CD4-positive, alpha-beta T cell treated with Interleukin-15 for 4 hours (primary cell): ENCODE measurements around the gene ELFN2.
"Not testable (repeated sequence)": the region's sequence is repeated elsewhere in the genome, so short reads cannot be mapped to it uniquely, and the experiment has no call there.

Experiments used
- DNase-seq: peaks from one replicate; pipeline ENCODE4 v3.0.0-alpha.2; 2020; ENCODE audit warnings: low spot score

The ELFN2 gene, protein sequence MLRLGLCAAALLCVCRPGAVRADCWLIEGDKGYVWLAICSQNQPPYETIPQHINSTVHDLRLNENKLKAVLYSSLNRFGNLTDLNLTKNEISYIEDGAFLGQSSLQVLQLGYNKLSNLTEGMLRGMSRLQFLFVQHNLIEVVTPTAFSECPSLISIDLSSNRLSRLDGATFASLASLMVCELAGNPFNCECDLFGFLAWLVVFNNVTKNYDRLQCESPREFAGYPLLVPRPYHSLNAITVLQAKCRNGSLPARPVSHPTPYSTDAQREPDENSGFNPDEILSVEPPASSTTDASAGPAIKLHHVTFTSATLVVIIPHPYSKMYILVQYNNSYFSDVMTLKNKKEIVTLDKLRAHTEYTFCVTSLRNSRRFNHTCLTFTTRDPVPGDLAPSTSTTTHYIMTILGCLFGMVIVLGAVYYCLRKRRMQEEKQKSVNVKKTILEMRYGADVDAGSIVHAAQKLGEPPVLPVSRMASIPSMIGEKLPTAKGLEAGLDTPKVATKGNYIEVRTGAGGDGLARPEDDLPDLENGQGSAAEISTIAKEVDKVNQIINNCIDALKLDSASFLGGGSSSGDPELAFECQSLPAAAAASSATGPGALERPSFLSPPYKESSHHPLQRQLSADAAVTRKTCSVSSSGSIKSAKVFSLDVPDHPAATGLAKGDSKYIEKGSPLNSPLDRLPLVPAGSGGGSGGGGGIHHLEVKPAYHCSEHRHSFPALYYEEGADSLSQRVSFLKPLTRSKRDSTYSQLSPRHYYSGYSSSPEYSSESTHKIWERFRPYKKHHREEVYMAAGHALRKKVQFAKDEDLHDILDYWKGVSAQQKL

DNA sequence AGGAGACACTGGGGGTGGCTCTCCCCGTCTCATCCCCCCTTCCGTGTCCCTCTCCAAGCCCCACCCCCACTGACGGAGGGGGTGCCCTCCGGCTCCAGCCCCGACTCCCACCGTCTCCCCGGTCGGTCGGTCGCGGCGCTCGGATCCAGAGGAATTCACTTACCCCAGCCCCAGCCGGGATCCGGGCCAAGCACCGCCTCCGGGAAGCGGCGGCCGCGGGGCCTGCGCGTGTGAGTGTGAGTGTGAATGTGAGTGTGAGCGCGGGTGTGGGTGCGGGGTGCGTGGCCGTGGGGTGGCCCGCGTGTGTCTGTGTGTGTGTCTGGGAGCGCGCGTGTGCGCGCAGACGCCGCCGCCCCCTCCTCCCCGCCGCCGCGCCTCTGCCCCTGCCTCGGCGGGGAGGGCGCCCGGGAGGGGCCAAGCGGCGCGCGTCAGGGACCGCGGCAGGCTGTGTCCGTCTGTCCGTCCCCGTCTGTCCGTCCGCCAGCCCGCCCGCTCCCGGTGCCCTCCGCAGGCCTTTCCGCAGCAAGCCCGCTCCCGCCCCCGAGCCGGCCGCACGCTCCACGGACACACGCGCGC is at the start of gene ELFN2:
Gene ELFN2 (minus strand): TSS at position 345 of the 576 bp plus-strand sequence. CDS start 51,945 bp downstream, outside the sequence.
- no peak for DNase-seq

DNA sequence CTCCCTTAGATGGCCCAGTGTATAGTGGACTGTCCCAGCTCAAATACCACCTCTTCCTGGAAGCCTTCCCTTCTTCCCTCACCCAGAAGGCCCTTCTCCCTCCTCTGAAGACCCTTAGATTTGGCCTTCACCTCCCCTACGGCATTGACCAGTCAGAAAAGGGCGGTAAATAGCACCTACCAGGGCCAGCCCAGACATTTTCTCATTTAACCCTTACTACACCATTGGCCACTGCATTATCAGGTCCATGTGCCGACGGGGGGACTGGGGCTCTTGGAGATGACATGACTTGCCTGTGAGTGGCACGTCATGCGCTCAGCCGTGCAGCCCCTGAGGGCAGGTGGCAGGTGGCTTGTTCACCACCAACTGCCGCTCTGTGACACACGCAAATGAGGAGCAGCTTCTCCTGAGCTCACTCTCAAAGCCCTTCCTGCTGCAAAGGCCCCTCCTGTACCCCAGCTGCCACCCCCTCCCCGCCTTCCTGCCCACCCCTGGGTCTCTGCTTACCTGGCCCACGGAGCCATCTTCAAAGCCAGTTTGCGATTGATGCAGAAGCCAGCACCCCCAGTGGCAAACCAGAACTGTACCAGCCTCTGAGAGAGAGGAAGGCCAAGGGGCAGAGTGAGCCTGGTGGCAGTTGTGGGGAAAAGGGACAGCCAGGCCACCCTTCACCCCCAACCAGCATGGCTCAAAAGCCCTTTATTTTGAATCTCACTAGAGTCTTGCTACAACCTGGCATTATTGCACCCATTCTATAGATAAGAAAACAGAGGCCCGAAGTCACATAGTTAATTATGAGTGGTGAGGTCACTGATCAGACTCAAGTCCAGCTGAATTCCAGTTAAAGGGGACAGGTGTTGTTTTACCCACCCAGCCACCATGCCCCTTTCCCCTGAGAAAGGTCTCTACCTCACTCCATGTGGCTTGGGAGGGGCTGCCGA is 49.4 kb upstream of the ELFN2 start:
- DNase-seq = no peak

DNA sequence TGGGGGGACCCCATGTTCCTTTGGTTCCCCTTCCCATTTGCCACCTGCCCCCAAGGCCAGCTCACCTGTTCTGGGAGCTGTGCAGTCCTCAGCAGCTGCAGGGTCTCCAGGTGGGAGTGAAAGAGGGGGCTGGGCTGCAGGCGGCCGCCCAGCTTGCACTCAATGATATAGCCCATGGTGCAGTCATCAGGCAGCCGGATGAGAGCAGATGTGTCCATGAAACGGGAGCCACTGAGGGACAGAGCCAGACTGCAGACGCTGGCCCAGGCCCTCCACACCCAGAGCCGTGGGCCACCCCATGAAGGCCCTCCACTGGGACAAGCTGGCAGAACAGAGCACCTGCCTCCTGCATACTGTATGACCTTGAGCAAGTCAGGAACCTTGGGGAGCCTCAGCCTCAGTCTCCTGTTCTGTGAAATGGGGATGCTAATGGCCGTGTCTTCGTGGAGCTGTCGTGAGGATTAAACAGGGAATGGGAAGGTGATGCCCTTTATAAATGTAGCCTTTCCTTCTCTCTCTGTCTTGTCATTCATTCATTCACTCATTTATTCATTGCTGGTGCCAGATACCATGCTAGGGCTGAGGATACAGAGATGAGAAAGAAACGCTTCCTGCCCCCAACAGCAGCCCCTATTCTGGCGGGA is 47.3 kb upstream of the ELFN2 start:
- no peak for DNase-seq

DNA sequence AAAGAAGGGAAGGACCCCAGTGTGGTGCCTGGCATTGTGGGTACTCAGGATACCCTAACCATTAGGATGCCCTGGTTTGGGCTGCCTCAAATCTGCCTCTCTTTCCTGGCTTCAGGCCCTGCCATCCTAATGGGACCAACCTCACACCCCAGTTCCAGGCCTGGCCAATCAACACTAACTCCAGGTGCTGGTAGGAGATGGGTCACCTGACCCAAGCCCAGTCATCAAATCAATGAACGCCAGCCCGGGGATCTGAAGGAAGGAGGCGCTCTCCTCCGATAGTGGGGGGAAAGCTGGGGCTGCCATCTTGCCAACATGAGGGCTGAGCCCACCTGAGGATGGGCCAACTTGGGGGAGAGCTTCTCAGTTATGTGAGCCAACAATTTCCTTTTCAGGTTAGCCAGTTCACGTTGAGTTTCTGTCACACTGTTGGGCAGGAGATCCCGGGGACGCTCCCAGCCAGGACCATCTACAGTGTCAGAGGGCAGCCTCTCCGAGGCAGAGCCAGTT is 46.2 kb upstream of the ELFN2 start:
- no peak for DNase-seq

DNA sequence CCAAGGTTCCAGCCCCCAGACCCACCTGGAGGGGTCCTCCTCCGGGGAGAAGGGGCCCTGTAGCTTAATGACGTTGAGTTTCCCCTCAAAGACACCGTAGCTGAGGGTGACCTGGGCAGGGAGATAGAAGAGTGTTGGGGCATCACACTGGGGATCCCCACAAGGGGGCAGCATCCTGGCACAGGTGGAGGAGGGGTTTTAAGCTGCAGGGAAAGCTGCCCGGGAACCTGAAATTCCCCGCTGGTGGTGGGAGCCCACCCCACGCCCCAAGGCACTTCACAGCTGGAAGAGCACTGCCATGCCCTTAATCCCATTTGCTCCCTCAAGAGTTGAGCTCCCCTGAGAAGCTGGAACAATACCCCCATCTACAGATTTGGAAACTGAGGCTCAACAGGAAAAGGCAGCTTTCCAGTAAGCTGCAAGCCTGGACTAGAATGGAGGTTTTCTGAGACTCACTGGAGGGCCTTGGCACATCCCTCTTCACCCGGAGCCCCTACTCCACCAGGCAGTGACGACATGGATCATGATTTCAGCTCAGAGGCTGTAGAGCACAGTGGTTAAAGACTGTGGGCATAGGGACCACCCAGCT is 45.2 kb upstream of the ELFN2 start:
- peak; percentile 53 for DNase-seq

DNA sequence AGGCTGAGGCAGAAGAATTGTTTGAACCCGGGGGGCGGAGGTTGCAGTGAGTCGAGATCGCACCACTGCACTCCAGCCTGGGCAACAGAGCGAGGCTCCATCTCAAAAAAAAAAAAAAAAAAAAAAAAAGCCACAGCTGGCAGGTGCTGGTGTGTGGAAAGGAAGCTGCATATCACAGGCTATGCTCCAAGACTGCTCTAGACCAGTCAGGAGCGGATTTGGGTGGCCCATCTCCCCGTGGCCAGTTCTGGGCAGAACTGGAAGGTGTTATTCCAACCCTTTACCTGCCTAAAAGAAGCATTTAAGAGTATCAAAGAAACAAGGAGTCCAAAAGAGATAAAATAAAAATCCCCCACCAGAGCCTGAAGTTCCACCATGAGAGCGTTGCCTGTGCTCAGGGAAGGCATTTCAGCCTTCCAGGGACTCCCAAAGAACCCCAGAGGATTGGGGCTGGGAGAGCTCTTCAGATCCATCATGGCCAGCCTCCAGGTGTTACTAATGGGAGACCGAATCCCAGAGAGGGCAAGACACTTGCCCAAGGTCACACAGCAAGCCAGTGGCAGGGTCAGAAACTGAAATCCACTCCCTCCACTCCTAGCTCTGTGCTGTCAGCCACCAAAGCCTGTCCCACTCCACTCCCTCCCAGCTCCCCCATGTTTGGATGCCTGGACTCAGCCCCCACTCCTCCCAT is 44.6 kb upstream of the ELFN2 start:
- no peak for DNase-seq

DNA sequence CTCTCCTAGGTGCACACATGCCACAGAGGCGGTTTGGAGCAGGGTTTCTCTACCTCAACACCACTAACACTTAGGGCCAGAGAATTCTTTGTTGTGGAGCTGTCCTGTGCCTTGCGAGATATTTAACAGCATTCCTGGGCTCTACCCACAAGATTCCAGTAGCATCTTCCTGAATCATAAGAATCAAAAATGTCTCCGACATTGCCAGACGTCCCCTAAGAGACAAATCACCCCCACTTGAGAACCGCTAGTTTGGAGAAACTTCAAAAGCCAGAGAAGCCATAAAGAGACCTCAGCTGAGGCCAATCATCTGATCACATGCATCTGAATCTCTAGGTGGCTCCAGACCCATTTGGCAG is 42.8 kb upstream of the ELFN2 start:
- DNase-seq = no peak

DNA sequence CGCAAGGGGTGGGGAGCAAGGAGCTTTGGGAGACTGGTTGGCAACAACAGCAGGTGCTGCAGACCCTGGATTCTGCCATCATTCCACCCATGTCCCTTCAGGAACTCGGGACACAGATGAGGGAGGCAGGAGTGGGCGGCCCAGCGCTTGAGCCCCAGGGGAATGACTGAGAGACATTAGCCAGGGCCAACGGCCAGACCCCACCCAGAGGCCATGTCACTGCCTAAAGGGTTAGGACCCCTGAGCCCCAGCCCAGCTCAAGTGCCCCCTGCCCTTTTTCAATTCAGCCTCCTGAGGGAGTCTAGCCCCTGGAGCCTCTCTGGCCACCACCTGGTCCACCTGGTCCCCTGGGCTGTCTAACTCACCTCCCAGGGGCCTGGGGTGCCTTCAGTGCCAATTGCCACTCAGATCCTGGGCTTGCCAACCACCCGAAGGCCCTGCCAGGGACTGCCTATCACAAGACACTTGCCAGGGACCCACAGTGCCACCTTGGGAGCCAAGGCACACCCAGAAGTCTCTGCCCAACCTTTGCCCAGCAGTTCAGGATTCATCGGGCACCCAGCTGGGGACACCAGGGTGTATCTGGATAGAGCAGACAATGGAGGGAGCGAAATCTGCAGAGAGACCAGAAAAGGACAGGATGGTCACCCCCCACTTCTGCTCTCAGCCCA is 42.3 kb upstream of the ELFN2 start:
- no peak for DNase-seq

DNA sequence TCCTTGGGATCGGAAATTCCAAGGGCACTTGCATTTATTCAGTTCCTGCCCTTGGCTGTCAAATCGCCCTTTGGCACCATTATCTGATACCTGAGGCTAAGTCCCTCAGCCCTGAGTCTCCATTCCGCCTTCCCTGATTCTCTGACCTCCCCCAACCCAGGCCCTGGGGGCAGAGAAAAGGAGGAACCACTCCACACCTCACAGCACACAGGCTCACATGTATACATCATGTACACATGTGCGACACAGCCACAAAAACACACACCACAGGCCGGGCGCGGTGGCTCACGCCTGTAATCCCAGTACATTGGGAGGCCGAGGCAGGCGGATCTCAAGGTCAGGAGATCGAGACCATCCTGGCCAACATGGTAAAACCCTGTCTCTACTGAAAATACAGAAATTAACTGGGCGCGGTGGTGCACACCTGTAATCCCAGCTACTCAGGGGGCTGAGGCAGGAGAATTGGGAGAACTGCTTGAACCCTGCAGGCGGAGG is 41.0 kb upstream of the ELFN2 start:
- not testable (repeated sequence) for DNase-seq

DNA sequence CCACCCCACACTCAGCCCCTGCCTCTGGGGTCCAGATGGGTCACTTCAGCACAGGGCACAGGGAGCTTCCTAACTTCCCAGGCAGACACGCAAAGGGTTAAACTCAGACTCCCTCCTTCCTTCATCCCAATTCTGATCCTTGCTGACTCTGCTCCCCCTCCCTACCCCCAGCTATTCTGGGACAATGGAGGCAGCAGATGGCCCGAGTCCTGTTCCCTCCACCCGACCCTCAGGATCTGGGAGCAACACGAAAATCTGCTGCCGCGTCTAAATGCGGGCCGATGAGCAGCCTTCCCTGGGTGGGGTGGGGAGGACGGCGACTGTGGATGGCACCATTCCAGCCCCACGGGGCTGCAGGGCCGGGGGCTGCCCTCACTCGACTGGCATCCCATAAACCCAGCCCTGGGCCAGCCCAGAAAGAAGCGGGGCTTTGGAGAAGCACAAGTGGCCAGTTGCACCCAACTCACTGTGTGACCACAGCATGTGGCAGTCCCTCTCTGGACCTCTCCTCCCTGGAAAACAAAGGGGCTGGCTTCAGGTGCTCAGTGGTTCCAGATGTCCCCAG is 40.2 kb upstream of the ELFN2 start:
- DNase-seq = no peak

DNA sequence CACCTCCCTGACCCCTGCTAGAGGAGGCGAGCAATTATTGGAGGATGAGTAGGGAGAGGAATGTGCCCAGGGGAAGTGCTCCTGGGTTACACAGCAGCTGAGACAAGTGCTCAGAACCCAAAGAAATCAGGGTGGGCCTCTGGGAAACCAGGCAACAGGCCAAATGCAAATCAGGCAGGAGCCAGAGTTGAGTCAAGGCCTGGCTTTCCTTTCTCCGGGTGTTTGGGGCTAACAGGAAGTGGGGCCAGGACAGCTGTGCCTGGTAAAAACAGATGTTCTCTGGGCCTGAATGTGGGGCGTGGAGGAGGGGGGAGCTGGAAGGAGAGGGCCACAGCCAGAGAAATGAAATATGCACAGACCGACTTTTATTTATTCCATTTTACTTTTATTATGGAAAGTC is 36.9 kb upstream of the ELFN2 start:
- DNase-seq = no peak

DNA sequence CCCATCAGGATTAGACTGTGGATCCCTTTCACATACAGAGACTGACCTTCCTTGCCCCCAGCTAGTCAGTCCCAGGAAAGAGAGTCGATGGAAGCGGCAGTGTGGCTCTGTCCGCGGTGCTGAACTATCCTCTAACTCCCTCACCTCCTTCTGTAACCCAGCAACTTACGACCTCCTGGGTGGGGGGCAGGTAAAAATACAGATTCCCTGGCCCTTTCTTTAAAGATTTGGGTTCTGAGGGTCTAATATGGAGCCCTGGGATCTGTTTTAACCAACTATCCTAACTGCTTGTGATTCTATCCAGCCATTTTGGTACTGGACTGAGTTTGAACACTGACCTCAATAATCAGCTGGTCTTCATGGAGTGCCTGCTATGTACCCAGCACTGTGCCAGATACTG is 35.7 kb upstream of the ELFN2 start:
- no peak for DNase-seq

DNA sequence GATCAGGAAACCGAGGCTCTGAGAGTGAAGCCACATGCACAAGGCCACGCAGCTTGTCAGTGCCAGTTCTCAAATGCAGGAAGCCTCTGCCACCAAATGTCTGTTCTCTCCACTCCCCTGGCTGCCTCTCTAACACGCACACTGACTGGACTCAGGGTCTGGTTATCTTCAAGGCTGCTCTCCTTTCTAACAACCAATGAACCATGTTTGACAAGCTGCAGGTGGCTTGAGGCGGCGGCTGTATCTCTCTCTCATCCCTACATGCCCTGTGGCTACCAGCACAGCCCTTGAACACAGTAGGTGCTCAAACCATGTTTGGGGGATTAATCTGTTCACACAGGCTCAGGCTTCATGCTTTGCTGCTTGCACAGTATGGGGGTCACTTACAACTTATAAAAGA is 35.2 kb upstream of the ELFN2 start:
- no peak for DNase-seq

DNA sequence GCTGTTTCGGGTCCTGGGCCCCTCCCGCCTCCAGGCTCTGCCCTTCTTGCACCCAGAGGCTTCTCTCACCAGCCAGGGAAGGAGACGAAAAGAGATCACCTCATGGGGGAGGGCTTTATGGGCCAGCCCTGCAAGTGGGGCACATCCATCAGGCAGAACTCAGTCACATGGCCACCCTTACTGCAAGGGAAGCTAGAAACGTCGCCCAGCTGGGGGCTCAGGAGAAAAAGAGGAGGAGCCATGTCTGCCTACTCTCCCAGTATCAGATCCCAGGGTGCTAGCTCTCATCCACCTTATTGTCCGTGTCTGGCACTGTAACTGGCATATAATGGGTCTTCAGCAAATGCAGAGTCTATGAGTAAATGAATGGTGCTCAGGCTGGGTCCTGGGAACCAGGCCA is 34.7 kb upstream of the ELFN2 start:
- no peak for DNase-seq

DNA sequence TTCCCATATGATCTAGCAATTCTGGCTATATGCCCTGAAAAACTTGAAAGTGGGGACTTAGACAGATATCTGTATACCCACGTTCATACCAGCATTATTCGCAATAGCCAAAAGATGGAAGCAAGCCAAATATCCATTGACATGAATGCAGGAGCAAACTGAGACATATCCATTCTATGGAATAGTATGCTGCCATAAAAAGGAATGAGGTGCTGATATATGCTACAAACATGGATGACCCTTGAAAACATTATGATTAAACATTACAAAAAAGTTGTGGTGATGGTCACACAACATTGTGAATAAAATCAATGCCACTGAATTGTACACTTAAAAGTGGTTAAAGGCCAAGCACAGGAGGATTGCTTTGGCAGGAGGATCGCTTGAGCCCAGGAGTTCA is 33.4 kb upstream of the ELFN2 start:
- no peak for DNase-seq

DNA sequence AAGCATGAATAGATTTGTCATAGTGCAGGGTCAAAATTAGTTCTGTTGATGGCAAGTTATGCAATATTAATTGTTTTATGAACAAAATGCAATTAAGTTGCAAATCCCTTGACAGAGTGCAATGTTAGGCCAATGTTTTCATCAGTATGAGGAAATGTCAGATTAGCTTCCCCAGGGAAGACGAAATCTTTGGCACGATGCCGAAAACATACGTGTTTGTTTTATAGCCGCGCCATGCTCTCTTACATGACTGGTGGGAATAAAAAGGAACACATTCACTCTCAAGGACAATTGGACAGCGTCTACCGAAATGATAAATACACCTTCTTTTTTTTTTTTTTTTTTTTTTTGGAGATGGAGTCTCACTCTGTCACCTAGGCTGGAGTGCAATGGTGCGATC is 31.9 kb upstream of the ELFN2 start:
- DNase-seq = no peak

DNA sequence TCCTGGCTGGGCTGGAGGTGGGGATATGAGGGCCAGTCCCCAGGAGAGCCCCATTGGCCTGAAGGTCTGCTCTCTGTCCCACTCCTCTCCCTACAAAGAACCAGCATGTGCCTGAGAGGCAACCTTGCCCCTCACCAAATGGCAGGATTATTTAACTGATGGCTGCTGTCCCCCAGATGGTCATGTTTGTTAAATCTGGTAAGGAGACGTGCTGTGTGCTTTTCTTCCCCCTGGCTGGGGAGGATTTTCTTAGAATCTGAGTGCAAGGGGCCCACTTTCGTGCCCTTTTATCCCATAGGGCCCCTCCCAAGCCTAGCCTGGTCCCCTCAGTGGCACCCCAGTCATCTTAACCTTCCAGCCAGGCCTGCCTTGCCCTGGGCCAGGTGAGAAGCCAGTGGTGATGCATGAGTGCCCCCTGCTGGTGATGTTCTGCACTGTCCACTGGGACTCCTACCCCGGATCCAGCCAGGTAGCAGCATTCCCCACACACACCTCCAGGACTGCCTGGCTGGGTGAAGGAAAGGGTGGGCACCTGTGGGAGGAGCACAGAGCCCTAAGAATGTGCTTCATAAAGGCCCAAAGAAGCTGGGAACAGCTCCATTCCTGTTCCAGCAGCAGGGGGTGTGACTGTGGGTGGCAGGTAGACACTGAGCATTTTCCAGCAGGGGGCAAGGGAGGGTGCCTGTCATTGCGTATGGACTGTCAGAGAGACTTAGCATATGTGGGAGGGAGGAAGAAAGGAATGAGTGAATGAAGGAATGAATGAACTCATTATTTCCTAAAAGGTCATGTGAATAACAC is 30.0 kb upstream of the ELFN2 start:
- peak; percentile 80 for DNase-seq

DNA sequence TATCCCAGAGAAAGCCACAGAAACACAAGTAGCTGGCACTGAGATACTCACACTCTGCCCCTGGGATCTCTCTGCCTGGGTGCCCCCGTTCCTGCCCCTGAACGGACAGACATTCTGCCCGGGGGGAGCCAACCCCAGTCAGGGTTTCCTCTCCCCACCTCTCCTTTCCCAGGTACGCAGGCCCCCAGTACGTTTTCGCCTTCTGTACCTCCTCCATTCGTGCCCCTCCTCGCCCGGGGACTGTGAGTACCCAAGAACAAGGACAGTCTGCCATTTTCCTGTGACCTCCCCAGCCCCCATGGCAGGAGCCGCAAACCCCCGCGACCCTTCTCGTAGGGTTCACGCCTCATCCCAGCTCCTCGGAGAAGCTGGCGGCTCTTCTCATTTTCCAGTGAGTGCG is 29.1 kb upstream of the ELFN2 start:
- DNase-seq = no peak
